NCI-H146 treated with DMSO at 0.1 percent for 48 hours (cell line): Measurements from ENCODE around the gene CFAP74.

Source experiments
- DNase-seq: peaks from one replicate; lab custom pipeline; 2025; ENCODE audit not compliant: unreplicated experiment; lab: John Stamatoyannopoulos, UW

Gene CFAP74

GRCh38 chr1:1880617-1881312, 122.8 kb downstream of the CFAP74 start:
- DNase-seq = no peak

GRCh38 chr1:1879942-1880341, 123.6 kb downstream of the CFAP74 start:
- no peak for DNase-seq

DNA sequence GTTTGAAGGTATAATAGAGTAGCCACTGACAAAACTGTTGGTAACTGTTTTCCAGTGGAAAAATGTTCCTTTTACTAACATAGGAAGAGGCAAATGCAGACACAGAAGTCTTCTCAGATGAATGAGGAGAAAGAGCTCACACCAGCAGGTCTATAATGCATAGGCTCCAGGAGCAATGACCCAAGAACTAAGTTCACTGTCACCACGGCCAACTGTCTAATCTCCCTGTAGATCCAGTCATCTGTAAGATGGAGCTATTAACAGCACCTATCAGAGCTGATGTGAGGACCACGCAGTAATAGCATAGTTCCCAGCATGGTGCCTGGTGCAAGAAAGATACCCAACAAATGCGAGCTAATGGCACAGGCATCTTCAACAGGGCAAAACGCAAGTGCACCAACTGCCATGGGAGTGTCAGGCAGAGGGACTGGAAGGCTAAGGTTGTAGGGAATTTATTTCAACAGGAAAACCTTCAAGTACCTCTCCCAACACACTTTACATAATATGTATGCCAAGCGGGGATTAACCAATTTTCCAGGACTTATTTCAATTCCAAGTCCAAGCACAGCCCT, 125.6 kb downstream of the CFAP74 start:
- no peak for DNase-seq

DNA sequence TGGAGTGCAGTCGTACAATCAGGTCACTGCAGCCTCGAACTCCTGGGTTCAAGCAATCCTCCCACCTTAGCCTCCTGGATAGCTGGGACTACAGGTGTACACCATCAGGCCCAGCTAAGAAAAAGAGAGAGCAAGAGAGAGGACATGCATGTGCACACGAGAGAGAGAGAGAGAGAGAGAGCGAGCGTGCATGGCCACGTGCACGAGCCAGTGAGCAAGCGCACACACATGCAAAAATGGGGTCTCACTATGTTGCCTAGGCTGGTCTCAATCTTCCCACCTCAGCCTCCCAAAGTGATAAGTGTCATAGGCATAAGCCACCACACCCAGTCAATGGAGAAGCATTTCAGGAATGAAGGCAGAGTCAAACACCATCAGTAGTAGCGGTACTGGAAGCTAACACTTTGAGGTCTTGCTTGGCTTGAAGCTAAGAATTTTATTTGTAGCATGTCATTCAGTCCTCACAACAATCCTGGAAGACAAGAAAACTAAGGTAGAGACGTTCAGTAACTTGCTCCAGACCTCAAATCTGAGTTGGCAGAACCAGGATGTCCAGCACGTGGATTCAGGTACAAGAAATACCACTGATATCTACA, 127.2 kb downstream of the CFAP74 start:
- DNase-seq = no peak

GRCh38 chr1:1875932-1876331, 127.7 kb downstream of the CFAP74 start:
- DNase-seq = no peak

DNA sequence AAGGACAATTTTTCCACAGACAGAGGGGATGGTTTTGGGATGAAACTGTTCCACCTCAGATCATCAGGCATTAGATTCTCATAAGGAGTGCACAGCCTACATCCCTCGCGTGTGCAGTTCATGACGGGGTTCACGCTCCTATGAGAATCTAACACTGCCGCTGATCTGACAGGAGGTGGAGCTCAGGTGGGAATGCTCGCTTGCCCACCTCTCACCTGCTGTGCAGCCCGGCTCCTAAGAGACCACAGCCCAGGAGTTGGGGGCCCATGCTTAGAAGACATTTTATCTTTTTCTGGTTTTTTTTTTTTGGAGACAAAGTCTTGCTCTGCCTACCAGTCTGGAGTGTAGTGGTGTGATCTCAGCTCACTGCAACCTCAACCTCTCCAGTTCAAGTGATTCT, 128.7 kb downstream of the CFAP74 start:
- no peak for DNase-seq

- no peak for DNase-seq
Observed at GRCh38 chr1:1873186-1873585, 130.4 kb downstream of the CFAP74 start.

- no peak for DNase-seq
Observed at GRCh38 chr1:1872329-1872994, 131.1 kb downstream of the CFAP74 start.
